HEK293 (cell line): ENCODE results near the gene MICU1.

ENCODE experiments used
- CTCF ChIA-PET: fragments of 350-600 bp; formaldehyde crosslinking; extraction: SDS; loops from one replicate; lab custom pipeline; 2021; ENCODE audit warnings: antibody characterized with exemption; lab: Yijun Ruan, JAX
- POLR2A ChIA-PET: fragments of 300-600 bp; formaldehyde crosslinking; extraction: SDS; loops from one replicate; lab custom pipeline; 2020; ENCODE audit warnings: antibody characterized with exemption, inconsistent platforms; lab: Yijun Ruan, JAX
- H3K27ac ChIP-seq: fragments of 200-500 bp; sonication (Bioruptor generic); 2 replicates; pipeline ENCODE4 v1.5.1; 2014; ENCODE audit warnings: low read depth, low read length, control low read depth, inconsistent platforms; ENCODE audit errors: extremely low read depth
- H3K36me3 ChIP-seq, 2 experiments: fragments of 200-500 bp in 1 of 2; sonication (Bioruptor generic) in 1 of 2; 1 replicate in 1 of 2; 2 replicates in 1 of 2; pipeline ENCODE4 v1.5.1; 2014 to 2017; ENCODE audit warnings: inconsistent platforms in 2 of 2, low read length in 2 of 2; ENCODE audit not compliant: control insufficient read depth in 2 of 2, insufficient read depth in 1 of 2
- H3K4me1 ChIP-seq: fragments of 200-500 bp; sonication (Bioruptor generic); 2 replicates; pipeline ENCODE4 v1.5.1; 2014; ENCODE audit warnings: mild to moderate bottlenecking, low read length, inconsistent platforms; ENCODE audit not compliant: control insufficient read depth, insufficient read depth
- H3K4me3 ChIP-seq: 2 replicates; pipeline ENCODE4 v1.5.1; 2011; ENCODE audit warnings: low read depth, mild to moderate bottlenecking, control low read depth, low read length, moderate library complexity
- H3K9me3 ChIP-seq: fragments of 200-500 bp; sonication (Bioruptor generic); 2 replicates; pipeline ENCODE4 v1.5.1; 2014; ENCODE audit warnings: low read depth, low read length, inconsistent platforms; ENCODE audit not compliant: control insufficient read depth, insufficient read depth
- ELK4 ChIP-seq: IDR thresholded peaks from 2 replicates; pipeline ENCODE4 v1.6.1; 2011; ENCODE audit warnings: mild to moderate bottlenecking, low read depth, low read length, borderline replicate concordance
- FEZF1 ChIP-seq: fragments of 450-650 bp; formaldehyde crosslinking; IDR thresholded peaks from 2 replicates; pipeline ENCODE4 v1.5.1; 2016; ENCODE audit warnings: missing biosample characterization, missing genetic modification characterization
- GLIS1 ChIP-seq: fragments of 450-650 bp; formaldehyde crosslinking; IDR thresholded peaks from 2 replicates; pipeline ENCODE4 v1.5.1; 2016; ENCODE audit warnings: missing biosample characterization, missing genetic modification characterization
- IKZF3 ChIP-seq: fragments of 450-650 bp; IDR thresholded peaks from 2 replicates; pipeline ENCODE4 v1.5.0; 2018; ENCODE audit warnings: missing biosample characterization, mild to moderate bottlenecking, missing genetic modification characterization, moderate library complexity
- PBX3 ChIP-seq: sonication (generic); formaldehyde crosslinking; IDR thresholded peaks from 2 replicates; pipeline ENCODE4 v1.8.1; 2022; ENCODE audit warnings: mild to moderate bottlenecking, moderate library complexity, missing genetic modification reagents
- TSHZ1 ChIP-seq: fragments of 450-650 bp; formaldehyde crosslinking; IDR thresholded peaks from 2 replicates; pipeline ENCODE4 v1.5.1; 2016; ENCODE audit warnings: missing biosample characterization, missing genetic modification characterization, borderline replicate concordance
- WT1 ChIP-seq: fragments of 450-650 bp; formaldehyde crosslinking; IDR thresholded peaks from 2 replicates; pipeline ENCODE4 v1.5.1; 2016; ENCODE audit warnings: missing biosample characterization, missing genetic modification characterization
- ZBTB26 ChIP-seq: fragments of 450-650 bp; formaldehyde crosslinking; optimal IDR thresholded peaks from 2 replicates; pipeline ENCODE3; 2016; ENCODE audit warnings: missing biosample characterization, mild to moderate bottlenecking, missing genetic modification characterization
- ZFP37 ChIP-seq: fragments of 450-650 bp; formaldehyde crosslinking; IDR thresholded peaks from 2 replicates; pipeline ENCODE4 v1.5.1; 2016; ENCODE audit warnings: missing biosample characterization, missing genetic modification characterization
- ZNF10 ChIP-seq: fragments of 450-650 bp; formaldehyde crosslinking; IDR thresholded peaks from 2 replicates; pipeline ENCODE4 v1.5.1; 2017; ENCODE audit warnings: missing biosample characterization, missing genetic modification characterization
- ZNF18 ChIP-seq: fragments of 450-650 bp; formaldehyde crosslinking; IDR thresholded peaks from 2 replicates; pipeline ENCODE4 v1.5.1; 2016; ENCODE audit warnings: missing biosample characterization, missing genetic modification characterization
- ZNF2 ChIP-seq: fragments of 450-650 bp; formaldehyde crosslinking; IDR thresholded peaks from 2 replicates; pipeline ENCODE4 v1.5.1; 2016; ENCODE audit warnings: missing biosample characterization, missing genetic modification characterization
- ZNF202 ChIP-seq: fragments of 450-650 bp; formaldehyde crosslinking; IDR thresholded peaks from 2 replicates; pipeline ENCODE4 v1.5.1; 2016; ENCODE audit warnings: missing biosample characterization, missing genetic modification characterization, borderline replicate concordance
- ZNF24 ChIP-seq: fragments of 450-650 bp; formaldehyde crosslinking; IDR thresholded peaks from 2 replicates; pipeline ENCODE4 v1.5.1; 2016; ENCODE audit warnings: missing biosample characterization, missing genetic modification characterization
- ZNF354C ChIP-seq: fragments of 450-650 bp; formaldehyde crosslinking; IDR thresholded peaks from 2 replicates; pipeline ENCODE4 v1.5.1; 2016; ENCODE audit warnings: missing biosample characterization, missing genetic modification characterization, low read depth, borderline replicate concordance
- ZNF37A ChIP-seq: fragments of 450-650 bp; IDR thresholded peaks from 2 replicates; pipeline ENCODE4 v1.5.1; 2018; ENCODE audit warnings: missing biosample characterization, missing genetic modification characterization
- ZNF416 ChIP-seq: fragments of 450-650 bp; formaldehyde crosslinking; IDR thresholded peaks from 2 replicates; pipeline ENCODE4 v1.5.1; 2016; ENCODE audit warnings: missing biosample characterization, missing genetic modification characterization
- ZNF513 ChIP-seq: fragments of 450-650 bp; IDR thresholded peaks from 2 replicates; pipeline ENCODE4 v1.5.1; 2018; ENCODE audit warnings: missing biosample characterization, missing genetic modification characterization
- ZNF561 ChIP-seq: fragments of 450-650 bp; IDR thresholded peaks from 2 replicates; pipeline ENCODE4 v1.5.1; 2018; ENCODE audit warnings: missing biosample characterization, missing genetic modification characterization, borderline replicate concordance
- ZNF580 ChIP-seq: fragments of 450-650 bp; formaldehyde crosslinking; IDR thresholded peaks from 2 replicates; pipeline ENCODE4 v1.5.1; 2016; ENCODE audit warnings: missing biosample characterization, missing genetic modification characterization
- ZNF629 ChIP-seq: fragments of 450-650 bp; formaldehyde crosslinking; IDR thresholded peaks from 2 replicates; pipeline ENCODE4 v1.5.1; 2017; ENCODE audit warnings: missing biosample characterization, missing genetic modification characterization
- ZSCAN16 ChIP-seq: fragments of 450-650 bp; formaldehyde crosslinking; IDR thresholded peaks from 2 replicates; pipeline ENCODE4 v1.5.1; 2016; ENCODE audit warnings: missing biosample characterization, missing genetic modification characterization
- ZSCAN30 ChIP-seq: fragments of 450-650 bp; IDR thresholded peaks from 2 replicates; pipeline ENCODE4 v1.5.1; 2018; ENCODE audit warnings: missing biosample characterization, mild to moderate bottlenecking, missing genetic modification characterization, moderate library complexity

The MICU1 gene

GRCh38 chr10:72525277-72525676, 100.6 kb downstream of the MICU1 start (continued):
- peak; percentile 84 for TF ChIP-seq FEZF1
- TF ChIP-seq ZNF561 (tag by site-specific recombination) = 0 out of 2 replicates have a peak, but pooled peaks have one; percentile 22
- no peak for TF ChIP-seq ELK4
- TF ChIP-seq ZSCAN30 = 0 out of 2 replicates have a peak, but pooled peaks have one; percentile 58
- TF ChIP-seq ZNF2 = no peak
- TF ChIP-seq ZSCAN16 (tag by site-specific recombination) = no peak
- TF ChIP-seq GLIS1 (tag by site-specific recombination) = 0 out of 2 replicates have a peak, but pooled peaks have one; percentile 33
- TF ChIP-seq TSHZ1 = peak; percentile 84
- peak; percentile 50; the same call in 1 of the 2 replicates for TF ChIP-seq ZNF24
- TF ChIP-seq ZNF513 = no peak
- peak; percentile 52; the same call in 1 of the 2 replicates for TF ChIP-seq ZNF18
- TF ChIP-seq ZNF629 (tag by site-specific recombination) = 0 out of 2 replicates have a peak, but pooled peaks have one; percentile 50

- Histone ChIP-seq H3K4me3 (no peak overlapping the region), H3K27ac (no peak overlapping the region), H3K4me1 (peaks cover 12% of the 10 kb centered on the region; the same call in 1 of the 2 replicates), H3K9me3 (no peaks in the 10 kb centered on the region), H3K36me3 (no peaks in the 10 kb centered on the region)
- TF ChIP-seq ZNF10 (tag by site-specific recombination) (peak; percentile 87), WT1 (tag by site-specific recombination) (no peak)
- POLR2A ChIA-PET = no interaction called here
- CTCF ChIA-PET = no interaction called here
Observed at GRCh38 chr10:72524489-72524888, 101.4 kb downstream of the MICU1 start.

GRCh38 chr10:72523932-72524396, 101.9 kb downstream of the MICU1 start:
- CTCF ChIA-PET = no interaction called here

More at GRCh38 chr10:72523932-72524396, 101.9 kb downstream of the MICU1 start:
- no peak overlapping the region for H3K4me3 ChIP-seq
- POLR2A ChIA-PET = no interaction called here
- H3K4me1 ChIP-seq = peaks cover 12% of the 10 kb centered on the region; the same call in 1 of the 2 replicates
- H3K9me3 ChIP-seq = no peaks in the 10 kb centered on the region
- no peak overlapping the region for H3K27ac ChIP-seq
- H3K36me3 ChIP-seq = no peaks in the 10 kb centered on the region
- no peak for TF ChIP-seq ZNF580 (tag by site-specific recombination)
- TF ChIP-seq ZNF37A (tag by site-specific recombination) = no peak
- no peak for TF ChIP-seq ZNF202
- no peak for TF ChIP-seq ZNF416 (tag by site-specific recombination)
- TF ChIP-seq IKZF3 (tag by site-specific recombination) = no peak
- no peak for TF ChIP-seq ZNF354C (tag by site-specific recombination)
- TF ChIP-seq ZNF2 = no peak
- TF ChIP-seq ZFP37 (tag by site-specific recombination) = no peak
- no peak for TF ChIP-seq PBX3 (CRISPR knock-in tag)
- TF ChIP-seq ZBTB26 (tag by site-specific recombination) = no peak
